ENCODE data around the gene TP53AIP1. TPM values are rescaled to one million over a fixed set of nuclear protein-coding genes. Genes with fewer than 3 reads are reported as not detected.

Gene TP53AIP1
- under 1 TPM in 1 of 2 donors, not detected in 1; 0.14 TPM for total RNA-seq

- no peak within 1 kb of the TSS for H3K4me3 Mint-ChIP-seq
Measured at GRCh38 chr11:128942817-128943427, at the start of gene TP53AIP1. TSS of gene TP53AIP1 (minus strand) at chr11:128942871. CDS start at chr11:128937818, 5,053 bp downstream.

GRCh38 chr11:128988242-128988970 is 45.7 kb upstream of the TP53AIP1 start:
- peaks cover 7% of the 10 kb centered on the region for H3K4me1 Mint-ChIP-seq (ENCODE audit: low read depth)
- no peak for DNase-seq
- H3K27me3 Mint-ChIP-seq (ENCODE audit: low read depth): no peaks in the 10 kb centered on the region
- H3K9me3 Mint-ChIP-seq: peaks cover 0 to 2% of the 10 kb centered on the region in 2 donors
- H3K4me3 Mint-ChIP-seq: no peak overlapping the region
- no peak for ATAC-seq (replicated peaks in 1 of 2)
- H3K36me3 Mint-ChIP-seq (ENCODE audit: insufficient read depth in 2 of 2): peaks cover 0 to 1% of the 10 kb centered on the region in 2 donors
- H3K27ac Mint-ChIP-seq: no peak overlapping the region

More at GRCh38 chr11:128942817-128943427, at the start of gene TP53AIP1:
- no peaks in the 10 kb centered on the region for H3K36me3 Mint-ChIP-seq (ENCODE audit: insufficient read depth in 2 of 2)
- no peaks in the 10 kb centered on the region for H3K9me3 Mint-ChIP-seq
- DNase-seq: no peak
- ATAC-seq (replicated peaks in 1 of 2): no peak
- H3K27me3 Mint-ChIP-seq (ENCODE audit: low read depth): peaks cover 7% of the 10 kb centered on the region
- no peaks in the 10 kb centered on the region for H3K4me1 Mint-ChIP-seq (ENCODE audit: low read depth)
- no peak within 1 kb of the TSS for H3K27ac Mint-ChIP-seq

GRCh38 chr11:128985880-128986279 is 43.2 kb upstream of the TP53AIP1 start:
- Mint-ChIP-seq H3K4me1 (ENCODE audit: low read depth) (peaks cover 7% of the 10 kb centered on the region), H3K4me3 (peak overlapping the region in 1 of 2 donors; percentile 15), H3K9me3 (peaks cover 0 to 2% of the 10 kb centered on the region in 2 donors), H3K36me3 (ENCODE audit: insufficient read depth in 2 of 2) (no peaks in the 10 kb centered on the region), H3K27me3 (ENCODE audit: low read depth) (no peaks in the 10 kb centered on the region), H3K27ac (peak overlapping the region; percentile 30)
- DNase-seq: no peak
- peak in 1 of 2 donors; percentile 58 for ATAC-seq (replicated peaks in 1 of 2)

GRCh38 chr11:128983023-128983422 is 40.4 kb upstream of the TP53AIP1 start:
- Mint-ChIP-seq H3K27me3 (ENCODE audit: low read depth) (no peaks in the 10 kb centered on the region), H3K36me3 (ENCODE audit: insufficient read depth in 2 of 2) (no peaks in the 10 kb centered on the region), H3K9me3 (no peaks in the 10 kb centered on the region), H3K4me1 (ENCODE audit: low read depth) (peaks cover 7% of the 10 kb centered on the region), H3K4me3 (no peak overlapping the region), H3K27ac (no peak overlapping the region)
- DNase-seq: no peak
- ATAC-seq (replicated peaks in 1 of 2): no peak

- no peak for DNase-seq
- Mint-ChIP-seq H3K9me3 (no peaks in the 10 kb centered on the region), H3K4me1 (ENCODE audit: low read depth) (peaks cover 6% of the 10 kb centered on the region), H3K36me3 (ENCODE audit: insufficient read depth in 2 of 2) (no peaks in the 10 kb centered on the region), H3K4me3 (no peak overlapping the region), H3K27ac (no peak overlapping the region), H3K27me3 (ENCODE audit: low read depth) (no peaks in the 10 kb centered on the region)
- no peak for ATAC-seq (replicated peaks in 1 of 2)
Measured at GRCh38 chr11:128981254-128981653, 38.6 kb upstream of the TP53AIP1 start.

GRCh38 chr11:128970598-128971190 is 28.0 kb upstream of the TP53AIP1 start:
- Mint-ChIP-seq H3K27ac (no peak overlapping the region), H3K36me3 (ENCODE audit: insufficient read depth in 2 of 2) (peaks cover 0 to 4% of the 10 kb centered on the region in 2 donors), H3K27me3 (ENCODE audit: low read depth) (no peaks in the 10 kb centered on the region), H3K9me3 (no peaks in the 10 kb centered on the region), H3K4me3 (no peak overlapping the region), H3K4me1 (ENCODE audit: low read depth) (peaks cover 13% of the 10 kb centered on the region)
- peak in 1 of 2 donors; percentile 54 for ATAC-seq (replicated peaks in 1 of 2)
- no peak for DNase-seq

GRCh38 chr11:128968916-128969315 is 26.2 kb upstream of the TP53AIP1 start:
- Mint-ChIP-seq H3K27me3 (ENCODE audit: low read depth) (no peaks in the 10 kb centered on the region), H3K9me3 (no peaks in the 10 kb centered on the region), H3K27ac (no peak overlapping the region), H3K4me1 (ENCODE audit: low read depth) (peaks cover 31% of the 10 kb centered on the region), H3K4me3 (no peak overlapping the region), H3K36me3 (ENCODE audit: insufficient read depth in 2 of 2) (peaks cover 0 to 4% of the 10 kb centered on the region in 2 donors)
- ATAC-seq (replicated peaks in 1 of 2) (no peak), DNase-seq (no peak)

- Mint-ChIP-seq H3K36me3 (ENCODE audit: insufficient read depth in 2 of 2) (peaks cover 0 to 4% of the 10 kb centered on the region in 2 donors), H3K4me3 (no peak overlapping the region), H3K4me1 (ENCODE audit: low read depth) (peaks cover 41% of the 10 kb centered on the region), H3K27ac (no peak overlapping the region), H3K9me3 (no peaks in the 10 kb centered on the region), H3K27me3 (ENCODE audit: low read depth) (no peaks in the 10 kb centered on the region)
- ATAC-seq (replicated peaks in 1 of 2): no peak
- DNase-seq: no peak
Measured at GRCh38 chr11:128967578-128967977, 24.9 kb upstream of the TP53AIP1 start.

- Mint-ChIP-seq H3K27ac (peak overlapping the region; percentile 25), H3K9me3 (no peaks in the 10 kb centered on the region), H3K27me3 (ENCODE audit: low read depth) (no peaks in the 10 kb centered on the region), H3K4me3 (peak overlapping the region in 1 of 2 donors; percentile 38), H3K4me1 (ENCODE audit: low read depth) (peaks cover 38% of the 10 kb centered on the region), H3K36me3 (ENCODE audit: insufficient read depth in 2 of 2) (peaks cover 0 to 2% of the 10 kb centered on the region in 2 donors)
- peak; percentile 74 to 80 for ATAC-seq (replicated peaks in 1 of 2)
- DNase-seq: no peak
Measured at GRCh38 chr11:128965485-128965884, 22.8 kb upstream of the TP53AIP1 start.

- peak overlapping the region; percentile 24 for H3K27ac Mint-ChIP-seq
- DNase-seq: no peak
- H3K9me3 Mint-ChIP-seq: no peaks in the 10 kb centered on the region
- peaks cover 30% of the 10 kb centered on the region for H3K4me1 Mint-ChIP-seq (ENCODE audit: low read depth)
- no peak for ATAC-seq (replicated peaks in 1 of 2)
- no peaks in the 10 kb centered on the region for H3K36me3 Mint-ChIP-seq (ENCODE audit: insufficient read depth in 2 of 2)
- H3K4me3 Mint-ChIP-seq: peak overlapping the region; percentile 46 to 64
- H3K27me3 Mint-ChIP-seq (ENCODE audit: low read depth): no peaks in the 10 kb centered on the region
Measured at GRCh38 chr11:128964463-128964930, 21.8 kb upstream of the TP53AIP1 start.

- H3K4me3 Mint-ChIP-seq: peak overlapping the region; percentile 22 to 64
- ATAC-seq (replicated peaks in 1 of 2) (peak; percentile 81), DNase-seq (no peak)
- peak overlapping the region; percentile 24 for H3K27ac Mint-ChIP-seq
- H3K9me3 Mint-ChIP-seq: no peaks in the 10 kb centered on the region
- no peaks in the 10 kb centered on the region for H3K27me3 Mint-ChIP-seq (ENCODE audit: low read depth)
- H3K36me3 Mint-ChIP-seq (ENCODE audit: insufficient read depth in 2 of 2): no peaks in the 10 kb centered on the region
- H3K4me1 Mint-ChIP-seq (ENCODE audit: low read depth): peaks cover 30% of the 10 kb centered on the region
Measured at GRCh38 chr11:128963744-128964325, 21.2 kb upstream of the TP53AIP1 start.

- Mint-ChIP-seq H3K4me1 (ENCODE audit: low read depth) (peaks cover 30% of the 10 kb centered on the region), H3K9me3 (no peaks in the 10 kb centered on the region)
Measured at GRCh38 chr11:128962896-128963295, 20.2 kb upstream of the TP53AIP1 start.

GRCh38 chr11:128961645-128962044 is 19.0 kb upstream of the TP53AIP1 start:
- no peak overlapping the region for H3K4me3 Mint-ChIP-seq
- H3K4me1 Mint-ChIP-seq (ENCODE audit: low read depth): peaks cover 30% of the 10 kb centered on the region
- H3K36me3 Mint-ChIP-seq (ENCODE audit: insufficient read depth in 2 of 2): no peaks in the 10 kb centered on the region
- no peaks in the 10 kb centered on the region for H3K9me3 Mint-ChIP-seq
- H3K27me3 Mint-ChIP-seq (ENCODE audit: low read depth): peaks cover 4% of the 10 kb centered on the region
- DNase-seq (no peak), ATAC-seq (replicated peaks in 1 of 2) (peak; percentile 33 to 37)
- H3K27ac Mint-ChIP-seq: no peak overlapping the region

More at GRCh38 chr11:128962896-128963295, 20.2 kb upstream of the TP53AIP1 start:
- H3K27me3 Mint-ChIP-seq (ENCODE audit: low read depth): no peaks in the 10 kb centered on the region
- ATAC-seq (replicated peaks in 1 of 2) (no peak), DNase-seq (no peak)
- no peaks in the 10 kb centered on the region for H3K36me3 Mint-ChIP-seq (ENCODE audit: insufficient read depth in 2 of 2)
- H3K4me3 Mint-ChIP-seq: peak overlapping the region in 1 of 2 donors; percentile 65
- no peak overlapping the region for H3K27ac Mint-ChIP-seq

Data from activated T-cell treated with anti-CD3 and anti-CD28 coated beads, Interleukin-2, amount 50 U/mL, for 72 hours (primary cell).